ENCODE data around the gene ITGA5.
A peak's percentile ranks its signal among the peaks of the same experiment; 100 is the strongest.

ITGA5 gene

DNA sequence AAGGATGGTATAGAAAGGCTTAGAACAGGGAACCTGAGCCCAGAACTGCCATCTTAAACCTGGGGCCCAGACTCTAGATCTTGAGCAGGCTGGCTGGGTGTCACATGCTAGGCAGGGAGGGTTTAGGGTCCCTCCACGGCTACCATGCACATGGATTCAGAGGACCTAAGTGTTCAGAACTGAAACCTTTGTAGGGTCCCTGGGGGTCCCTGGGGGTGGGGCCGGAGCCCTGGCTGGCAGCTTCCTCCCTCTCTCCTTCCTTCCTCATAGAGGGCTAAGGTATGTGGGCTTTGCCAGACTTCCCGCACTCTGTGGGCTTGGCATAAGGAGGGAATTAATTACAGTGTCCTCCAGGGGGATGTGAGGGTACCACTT lies 29.9 kb downstream of the ITGA5 start:
- DNase-seq (ENCODE audit: low read depth, low spot score): no peak

DNA sequence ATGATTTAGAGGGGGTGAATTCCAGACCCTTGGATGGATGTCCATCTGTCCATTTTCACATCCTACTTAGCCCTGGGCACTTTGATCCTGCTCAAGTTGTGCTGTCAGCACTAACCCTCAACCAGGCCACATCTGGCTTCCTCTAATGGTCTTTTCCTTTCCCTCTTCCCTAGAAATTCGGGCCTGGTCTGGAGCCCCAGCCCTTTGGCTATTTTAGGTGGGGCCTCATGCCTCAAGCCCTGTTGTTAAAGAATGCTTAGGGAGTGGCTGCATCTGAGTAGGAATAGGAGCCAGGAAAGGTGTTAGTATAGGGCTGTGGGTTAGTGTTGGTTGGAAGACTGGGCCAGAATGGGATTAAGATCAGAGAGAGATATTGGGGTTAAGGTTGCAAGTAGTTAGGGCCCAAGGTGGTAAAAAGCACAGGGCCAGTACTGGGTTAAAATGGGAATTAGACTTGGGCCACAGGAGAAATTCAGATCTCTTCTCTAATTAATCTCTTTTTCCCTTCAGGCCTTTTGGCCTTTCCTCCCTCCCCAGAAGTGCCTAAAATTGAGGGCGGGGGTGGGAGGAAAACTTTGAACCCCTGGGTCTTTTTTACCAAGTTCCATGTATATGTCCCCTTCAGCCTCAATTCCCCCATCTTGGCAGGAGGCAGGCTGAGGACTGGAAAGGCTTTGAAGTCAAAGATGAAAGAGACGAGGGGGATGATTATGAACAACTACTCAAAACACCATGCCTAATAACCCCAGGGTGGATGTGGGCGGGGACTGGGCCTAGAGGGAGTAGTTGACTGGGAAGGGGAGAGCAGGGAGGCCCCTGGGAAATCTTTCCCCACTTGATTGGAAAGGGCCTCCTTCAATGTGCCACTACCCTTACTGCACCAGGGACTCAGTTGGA lies 30.6 kb downstream of the ITGA5 start:
- DNase-seq (ENCODE audit: low read depth, low spot score): no peak

DNA sequence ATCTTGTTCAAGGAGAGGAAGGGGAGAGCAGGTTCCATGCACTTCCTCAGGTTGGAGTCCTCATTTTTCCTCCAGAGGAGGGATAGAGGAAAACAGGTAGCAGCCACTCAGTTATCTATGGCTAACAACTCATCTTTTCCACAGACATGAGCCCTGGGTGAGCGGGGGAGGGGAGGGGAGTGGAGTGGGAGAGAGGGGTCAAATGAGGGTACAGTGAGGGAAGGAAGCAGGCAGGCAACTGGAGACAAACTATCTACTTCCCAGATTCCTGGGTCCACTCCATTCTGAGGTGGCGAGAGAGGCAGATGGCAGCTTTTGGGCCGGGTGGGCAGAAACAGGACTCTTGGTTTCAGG lies 32.0 kb downstream of the ITGA5 start:
- DNase-seq (ENCODE audit: low read depth, low spot score): no peak

DNA sequence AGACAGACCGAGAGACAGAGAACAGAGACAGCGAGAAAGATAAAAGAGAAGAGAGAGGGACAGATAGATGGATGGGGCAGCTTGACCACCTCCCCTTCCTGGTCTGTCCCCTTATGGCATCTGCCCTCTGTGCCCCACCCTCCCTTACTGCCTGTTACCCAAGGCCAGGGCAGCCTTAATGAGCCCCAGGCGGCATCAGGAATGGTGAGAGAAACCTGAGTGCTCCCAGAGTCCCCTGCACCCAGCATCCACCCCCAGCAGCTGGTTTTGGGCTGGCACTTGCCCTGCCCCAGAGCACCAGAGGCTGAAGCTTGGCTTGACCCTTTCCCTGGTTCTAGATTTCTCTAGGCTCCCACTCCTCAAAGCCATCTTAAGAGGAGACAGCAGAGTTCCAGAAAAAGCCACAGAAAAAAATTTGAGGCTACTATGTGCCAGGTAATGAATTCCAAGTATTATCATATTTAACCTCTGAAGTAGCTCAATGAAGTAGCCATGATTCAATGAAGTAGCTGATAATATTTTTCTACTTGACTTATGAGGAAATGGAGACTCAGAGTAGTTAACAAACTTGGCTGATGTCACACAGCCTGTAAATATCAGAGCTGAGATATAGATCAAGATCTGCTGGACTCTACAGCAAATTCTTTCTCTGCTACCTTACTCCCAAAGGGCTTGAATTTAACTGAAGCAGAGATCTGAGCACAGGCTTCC lies 32.5 kb downstream of the ITGA5 start:
- DNase-seq (ENCODE audit: low read depth, low spot score): no peak

DNA sequence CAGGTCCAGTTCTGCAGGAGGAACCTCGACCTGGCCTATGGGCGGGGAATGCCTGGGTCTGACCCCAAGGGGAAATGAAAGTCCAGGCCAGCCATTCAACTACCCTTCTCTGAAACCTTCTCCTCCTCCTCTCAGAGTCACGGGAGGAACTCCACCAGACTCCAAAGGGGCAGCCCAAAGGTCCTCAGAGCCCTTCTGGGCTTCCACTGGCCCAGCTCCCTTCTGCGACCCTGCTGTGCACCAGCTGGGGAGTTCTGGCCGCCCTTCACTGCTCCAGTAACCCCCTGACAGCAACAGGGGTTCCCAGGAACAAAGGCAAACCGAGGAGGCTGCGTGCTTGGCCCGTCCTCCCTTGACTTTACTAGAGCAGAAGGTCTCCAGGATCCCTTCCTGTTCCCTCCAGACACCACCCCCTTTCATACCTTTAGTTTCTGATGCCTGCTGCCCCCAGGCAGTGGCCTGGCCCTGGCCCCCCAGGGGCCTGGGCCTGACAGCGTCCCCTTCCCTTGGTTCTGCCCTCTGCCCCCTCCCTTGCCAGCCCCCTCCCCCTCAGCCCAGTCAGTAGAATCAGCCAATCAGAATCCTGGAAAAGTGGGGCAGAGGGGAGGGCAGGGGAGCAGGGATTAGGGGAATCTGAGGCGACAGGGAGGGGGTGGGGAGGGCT lies 33.7 kb downstream of the ITGA5 start:
- DNase-seq (ENCODE audit: low read depth, low spot score): no peak

DNA sequence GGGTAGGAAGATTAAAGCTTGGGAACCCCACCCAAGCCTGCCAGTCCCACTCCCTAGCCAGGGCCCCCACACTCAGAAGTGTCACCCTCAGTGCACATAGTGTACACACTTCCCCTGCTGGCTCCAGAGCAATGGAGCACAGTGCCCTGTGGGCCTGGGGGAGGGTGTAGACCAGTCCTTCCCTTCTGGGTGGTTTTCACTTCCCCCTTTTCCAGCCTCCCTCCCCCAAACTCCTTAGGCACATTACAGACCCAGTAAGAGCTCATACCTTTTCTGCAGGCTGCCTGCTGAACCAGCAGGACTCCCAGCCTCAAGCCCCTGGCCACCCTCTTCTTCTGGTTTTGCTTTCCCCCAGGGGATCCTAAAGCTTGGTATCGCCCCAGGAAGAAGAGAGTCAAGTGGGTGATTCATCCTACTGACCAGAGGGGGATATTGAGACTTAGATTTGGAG lies 34.5 kb downstream of the ITGA5 start, which contains the start of gene ZNF385A:
ZNF385A (minus strand) TSS at position 143 of the 451 bp plus-strand sequence. CDS start 219 bp downstream, outside the sequence.
- DNase-seq (ENCODE audit: low read depth, low spot score): no peak

DNA sequence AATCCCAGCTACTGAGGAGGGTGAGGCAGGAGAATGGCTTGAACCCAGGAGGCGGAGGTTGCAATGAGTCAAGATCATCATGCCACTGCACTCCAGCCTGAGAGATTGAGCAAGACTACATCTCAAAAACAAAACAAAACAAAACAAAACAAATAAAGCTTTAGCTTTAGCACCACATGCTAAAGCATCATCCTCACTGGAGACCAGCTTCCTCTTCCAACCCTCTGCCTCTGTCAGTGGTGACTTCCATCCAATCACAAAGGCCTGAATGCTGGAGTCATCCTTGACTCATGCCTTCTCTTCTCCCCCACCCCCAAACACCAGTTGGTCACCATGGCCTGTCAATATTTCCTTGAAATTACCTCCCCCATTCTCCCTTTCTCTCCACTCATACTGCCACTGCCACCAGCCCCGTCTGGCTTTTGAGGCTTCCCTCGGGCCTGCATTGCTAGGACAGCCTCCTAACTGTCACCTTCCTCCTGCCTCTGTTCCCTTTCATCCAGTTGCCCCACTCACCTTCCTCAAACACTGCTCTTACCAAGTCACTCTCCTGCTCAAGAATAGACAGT lies 35.9 kb downstream of the ITGA5 start:
- peak; percentile 81 for DNase-seq (ENCODE audit: low read depth, low spot score)

DNA sequence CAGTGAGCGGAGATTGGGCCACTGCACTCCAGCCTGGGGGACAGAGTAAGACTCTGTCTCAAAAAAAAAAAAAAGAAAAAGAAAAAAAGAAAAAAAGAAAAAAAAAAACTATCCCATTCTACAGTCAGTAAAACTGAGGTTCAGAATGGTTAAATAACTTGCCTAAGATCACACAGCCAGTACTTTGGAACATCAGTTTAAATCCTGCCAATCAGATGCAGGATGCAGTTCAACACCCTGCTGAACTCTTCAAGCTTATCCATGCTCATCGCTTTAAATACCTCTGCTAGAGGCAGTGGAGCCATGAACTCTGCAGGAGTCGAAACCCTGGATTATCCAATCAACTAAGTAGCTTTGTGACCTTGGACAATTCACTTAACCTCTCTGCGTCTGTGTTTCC lies 37.9 kb downstream of the ITGA5 start:
- DNase-seq (ENCODE audit: low read depth, low spot score): no peak

DNA sequence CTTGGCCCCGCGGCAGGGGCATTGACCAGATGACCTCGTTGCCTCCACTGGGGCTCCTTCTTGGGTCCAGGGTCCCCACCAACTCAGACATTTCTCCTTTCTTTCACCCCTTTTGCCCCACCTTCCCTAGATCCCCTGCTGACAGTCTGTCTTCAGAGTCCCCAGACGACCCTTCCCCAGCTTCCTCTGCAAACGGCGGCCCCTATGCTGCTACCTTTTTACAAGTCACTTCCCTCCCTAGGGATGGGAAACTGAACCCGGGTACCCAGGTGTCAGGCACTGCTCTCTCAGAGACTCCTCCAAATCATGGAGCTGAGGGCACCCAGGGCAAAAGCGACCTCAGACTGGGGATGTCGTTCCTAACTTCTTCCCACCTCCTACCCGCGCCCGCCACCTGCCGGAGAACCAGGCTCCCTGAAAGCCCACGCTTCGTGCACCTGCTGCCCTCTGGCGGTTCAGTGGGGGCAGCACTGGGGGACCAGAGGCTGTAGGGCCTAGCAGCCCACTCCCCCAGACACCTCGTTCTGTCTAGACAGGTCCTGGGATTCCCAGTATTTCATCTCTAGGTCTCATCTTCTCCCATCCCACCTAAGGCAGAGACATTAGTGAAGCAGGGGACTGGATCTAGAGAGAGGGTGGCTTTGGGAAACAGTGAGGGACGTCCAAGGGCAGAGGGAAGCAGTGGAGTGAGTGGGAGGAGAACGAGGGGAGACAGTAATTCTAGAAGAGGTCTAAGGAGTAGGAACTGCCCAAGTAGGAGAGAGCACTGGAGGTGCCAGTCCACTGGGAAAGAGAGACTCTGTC lies 39.5 kb downstream of the ITGA5 start:
- DNase-seq (ENCODE audit: low read depth, low spot score): peak; percentile 52

DNA sequence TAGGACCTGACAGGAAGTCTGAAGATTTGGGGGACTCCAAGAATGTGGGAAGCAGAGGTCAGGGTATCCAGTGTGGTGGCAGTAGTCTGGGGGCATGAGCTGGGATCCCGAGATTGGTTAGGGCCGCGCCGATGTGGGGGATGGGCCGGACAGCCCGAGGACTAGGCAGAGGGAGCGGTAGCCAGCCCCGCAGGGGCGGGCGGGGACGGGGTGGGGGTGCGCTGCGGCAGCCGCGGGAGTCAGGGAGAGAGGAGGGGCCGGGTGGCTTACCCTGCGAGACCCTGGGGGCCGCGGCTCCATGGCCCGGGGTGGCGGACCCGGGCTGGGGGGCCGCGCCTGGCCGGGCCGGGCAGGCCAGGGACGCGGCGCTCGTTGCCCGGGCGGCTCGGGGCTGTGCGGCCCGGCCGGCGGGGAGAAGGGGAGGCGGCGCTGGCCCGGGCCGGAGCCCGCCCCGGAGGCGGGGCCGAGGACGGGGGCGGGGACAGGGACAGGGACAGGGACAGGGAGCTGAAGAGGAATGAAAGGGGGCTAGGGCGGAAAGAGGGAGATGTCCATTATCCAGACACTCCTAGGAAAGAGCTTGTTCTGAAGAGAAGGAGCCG lies 40.2 kb downstream of the ITGA5 start:
- no peak for DNase-seq (ENCODE audit: low read depth, low spot score)

DNA sequence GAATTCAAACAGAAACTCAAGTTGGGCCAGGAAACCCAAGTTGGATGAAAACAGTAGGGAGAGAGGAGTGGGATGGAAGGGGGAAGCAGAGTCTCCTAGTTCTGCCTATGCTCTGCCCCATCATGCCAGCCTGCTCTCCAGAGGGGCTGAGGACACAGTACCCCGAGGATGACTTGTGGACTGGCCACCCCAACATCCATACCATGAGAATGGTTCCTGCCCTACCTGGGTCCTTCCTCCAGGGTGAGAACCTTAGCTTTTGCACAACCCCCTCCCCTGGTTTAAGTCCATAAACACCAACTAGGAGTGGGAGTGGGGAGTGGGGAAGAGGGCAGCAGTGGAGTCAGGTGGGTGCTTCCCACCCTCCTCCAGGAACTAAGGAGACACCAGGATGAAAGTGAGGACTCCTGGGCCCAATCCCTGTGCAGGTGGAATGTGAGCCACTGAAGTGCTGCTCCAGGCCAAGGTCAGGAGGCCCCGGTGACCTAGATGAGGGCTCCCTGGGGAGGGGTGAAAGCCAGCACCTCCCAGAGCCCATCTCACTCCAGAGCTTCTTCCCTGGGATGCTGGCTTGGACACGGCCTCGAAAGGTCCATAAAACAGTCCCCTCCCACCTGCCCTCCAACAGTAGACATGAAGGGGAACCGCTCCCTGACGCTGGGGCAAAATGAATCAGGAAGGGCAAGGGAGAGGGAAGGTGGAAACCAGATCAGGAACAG lies 41.1 kb downstream of the ITGA5 start:
- DNase-seq (ENCODE audit: low read depth, low spot score): no peak

DNA sequence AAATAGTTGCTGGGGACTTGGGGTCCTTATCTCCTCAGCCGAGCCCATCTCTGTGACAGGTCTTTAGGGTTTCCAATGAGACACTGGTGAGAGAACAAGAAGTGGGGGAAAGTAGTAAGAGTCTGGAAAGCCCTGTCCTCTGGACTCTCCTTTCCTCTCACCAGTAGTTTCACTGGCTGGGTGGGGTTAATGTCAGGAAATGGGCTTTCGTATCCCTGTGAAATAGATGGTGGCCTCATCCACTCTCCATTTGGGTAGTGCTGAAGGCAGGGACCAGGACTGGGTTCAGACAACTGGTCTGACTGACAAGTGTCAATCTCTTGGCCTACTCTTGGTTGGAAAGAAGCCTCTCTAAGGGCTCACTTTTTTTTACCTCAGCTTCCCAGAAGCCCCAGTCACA lies 42.1 kb downstream of the ITGA5 start:
- no peak for DNase-seq (ENCODE audit: low read depth, low spot score)

DNA sequence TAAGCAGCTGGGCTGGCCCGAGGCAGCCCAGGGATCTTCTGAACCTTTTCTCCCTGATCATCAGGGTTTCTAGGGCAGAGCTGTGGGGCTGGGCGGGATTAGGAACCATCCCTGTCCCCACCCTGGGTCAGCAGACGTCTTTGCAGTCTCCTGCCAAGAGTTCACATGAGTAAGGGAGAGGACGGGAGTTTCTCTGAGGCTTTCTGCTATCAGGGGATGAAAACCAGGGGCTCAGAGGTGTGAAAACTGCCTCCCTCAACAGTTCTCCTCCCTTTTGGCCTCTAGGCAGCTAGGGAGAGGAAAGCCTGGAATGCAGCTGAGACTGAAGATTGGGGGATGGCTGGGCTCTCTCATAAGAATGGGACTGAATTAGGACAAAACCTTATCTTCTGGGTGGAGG lies 42.5 kb downstream of the ITGA5 start:
- no peak for DNase-seq (ENCODE audit: low read depth, low spot score)

DNA sequence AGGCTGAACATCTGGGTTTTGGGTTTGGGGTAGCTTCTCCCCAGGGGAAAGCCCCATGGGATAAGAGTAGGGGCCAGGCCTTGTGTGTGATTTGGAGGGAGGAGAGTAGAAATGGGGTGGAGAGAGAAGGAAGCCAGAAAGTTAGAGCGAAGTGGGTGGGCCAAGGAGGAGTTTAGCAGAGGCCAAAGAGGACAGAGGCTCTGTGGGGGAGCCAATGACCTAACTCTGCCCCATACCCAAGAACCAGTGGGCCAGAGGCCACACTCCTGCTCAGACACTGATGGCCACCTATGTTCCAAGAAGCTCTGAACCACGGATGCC lies 43.8 kb downstream of the ITGA5 start:
- DNase-seq (ENCODE audit: low read depth, low spot score): no peak

DNA sequence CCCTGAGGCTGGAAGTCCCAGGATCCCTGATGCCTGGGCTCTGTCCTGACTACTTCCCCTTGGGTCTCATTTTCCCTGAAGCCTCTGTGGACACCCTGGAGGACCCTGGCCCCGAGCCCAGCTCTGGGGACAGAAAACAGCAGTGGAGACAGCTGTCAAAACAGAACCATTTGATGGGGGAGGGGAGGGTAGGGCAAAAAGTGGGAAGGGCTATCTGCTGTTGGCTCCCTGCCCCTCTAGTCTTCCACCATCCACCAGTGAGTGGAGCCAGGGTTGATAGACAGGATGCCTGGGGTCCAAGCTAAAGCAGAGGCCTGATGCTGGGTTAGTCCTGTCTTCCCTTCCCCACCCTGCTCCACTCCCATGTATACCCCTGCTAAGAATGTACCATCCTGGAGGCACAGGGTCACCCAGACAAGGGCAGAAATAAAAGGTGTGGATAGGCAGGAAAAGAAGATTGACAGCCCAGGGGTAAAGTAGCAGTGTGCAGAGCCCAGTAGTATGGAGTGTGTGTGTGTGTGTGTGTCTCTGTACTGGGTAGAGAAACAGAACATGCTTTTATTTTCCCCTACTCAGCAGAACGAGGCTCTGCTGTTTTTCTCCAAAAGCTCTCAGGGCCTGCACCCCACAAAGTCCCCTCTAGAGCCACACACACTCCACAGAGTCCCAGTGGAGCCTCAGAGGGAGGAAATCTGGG lies 44.4 kb downstream of the ITGA5 start:
- no peak for DNase-seq (ENCODE audit: low read depth, low spot score)

DNA sequence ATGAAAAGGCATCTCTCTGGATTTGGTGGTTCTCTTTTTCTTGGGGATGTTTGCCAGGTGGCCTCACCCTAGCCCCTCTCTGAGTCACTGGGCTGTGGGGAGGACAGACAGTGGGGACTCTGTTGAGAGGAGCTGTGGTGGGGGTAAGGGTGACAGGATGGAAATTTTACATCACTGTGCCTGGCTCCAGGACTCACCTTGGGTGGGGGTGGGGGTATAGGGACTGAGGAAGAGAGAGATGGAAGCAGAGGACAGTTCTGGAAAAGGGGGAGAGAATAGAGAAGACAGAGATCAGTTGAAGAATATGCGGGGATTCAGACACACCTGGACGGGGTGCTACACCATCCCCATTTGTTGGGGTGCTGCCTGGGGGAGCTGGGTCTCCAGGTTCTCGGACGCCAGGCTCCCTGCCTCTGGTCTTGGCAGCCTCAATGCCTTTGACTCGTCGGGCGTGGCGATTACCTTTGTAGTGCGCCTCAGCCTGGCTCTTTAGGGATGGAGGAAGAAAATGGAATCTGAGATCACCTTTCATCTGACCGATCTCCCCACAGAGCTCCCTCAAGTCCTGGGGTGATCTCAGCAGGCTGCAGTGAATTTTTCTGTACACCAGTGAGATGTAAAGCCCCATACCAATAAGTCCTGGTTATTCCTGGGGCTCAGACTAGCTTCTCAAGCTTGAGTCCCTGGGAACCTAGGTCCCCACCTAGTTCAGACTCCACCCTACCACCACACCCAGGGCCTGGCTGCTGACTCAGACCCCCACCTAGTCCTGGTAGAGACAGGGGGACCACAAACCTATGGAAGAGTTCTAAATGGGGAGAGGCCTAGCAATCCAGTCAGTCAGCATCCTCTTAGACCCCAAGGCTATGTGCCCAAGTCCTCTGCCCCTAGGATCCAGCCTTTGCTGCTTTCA lies 45.2 kb downstream of the ITGA5 start:
- no peak for DNase-seq (ENCODE audit: low read depth, low spot score)

DNA sequence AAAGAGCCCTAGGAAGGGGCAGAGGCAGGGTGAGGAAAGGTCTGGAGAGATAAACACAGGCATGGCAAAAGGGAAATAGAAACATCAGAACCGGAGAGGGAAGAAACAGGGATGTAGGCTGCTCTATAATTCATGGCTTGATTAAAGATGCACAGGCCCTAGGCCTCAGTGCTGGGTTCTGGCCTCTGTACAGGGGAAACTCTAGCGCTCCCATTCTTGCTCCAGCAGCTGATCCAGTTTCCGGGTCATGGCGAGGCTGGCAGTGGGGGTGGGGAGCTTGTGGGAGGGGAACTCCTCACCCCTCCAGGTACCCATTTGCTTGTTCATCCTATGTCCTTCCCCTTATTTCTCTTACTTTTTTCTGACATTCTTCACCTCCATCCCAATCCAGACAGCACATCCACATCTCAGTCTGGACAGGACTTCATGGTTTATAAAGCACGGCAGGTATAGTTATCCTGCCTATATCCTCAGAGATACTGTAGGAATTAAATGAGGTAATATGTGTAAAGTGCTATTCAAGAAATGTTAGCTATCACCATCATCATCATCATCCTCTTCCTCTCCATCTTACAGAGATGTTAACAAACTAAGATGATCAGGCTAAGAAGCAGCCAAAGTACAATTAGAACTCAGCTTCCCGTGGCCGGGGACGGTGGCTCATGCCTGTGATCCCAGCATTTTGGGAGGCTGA lies 46.8 kb downstream of the ITGA5 start:
- DNase-seq (ENCODE audit: low read depth, low spot score): no peak
